SK-N-SH treated with all-trans-retinoic acid at 6 μM for 48 hours (cell line): Measurements from ENCODE around the gene PLXND1.
"Not testable (repeated sequence)": the region's sequence is repeated elsewhere in the genome, so short reads cannot be mapped to it uniquely, and the experiment has no call there.

ENCODE experiments used
- ATAC-seq: fragments of 200-7000 bp; cut with Tn5 transposase; 3 replicates; pipeline ENCODE4 v1.9.1; 2020; ENCODE audit warnings: mild to moderate bottlenecking, moderate library complexity
- ARNTL ChIP-seq: fragments of 450-650 bp; formaldehyde crosslinking; IDR thresholded peaks from 2 replicates; pipeline ENCODE4 v1.5.0; 2020; ENCODE audit warnings: low read depth, mild to moderate bottlenecking, moderate library complexity, borderline replicate concordance
- CREB5 ChIP-seq: fragments of 250-450 bp; sonication (Bioruptor Pico); IDR thresholded peaks from 2 replicates; pipeline ENCODE4 v1.5.1; 2020; ENCODE audit warnings: low read depth, mild to moderate bottlenecking, moderate library complexity
- CSDC2 ChIP-seq: fragments of 250-450 bp; sonication (Bioruptor Pico); IDR thresholded peaks from 2 replicates; pipeline ENCODE4 v1.5.0; 2020; ENCODE audit warnings: mild to moderate bottlenecking, moderate library complexity
- CSRNP3 ChIP-seq: fragments of 250-450 bp; sonication (Bioruptor Pico); IDR thresholded peaks from 2 replicates; pipeline ENCODE4 v1.5.1; 2021; ENCODE audit warnings: mild to moderate bottlenecking, moderate library complexity
- ESRRG ChIP-seq: fragments of 250-450 bp; sonication (Bioruptor Pico); IDR thresholded peaks from 2 replicates; pipeline ENCODE4 v1.6.1; 2021; ENCODE audit warnings: mild to moderate bottlenecking
- GLIS3 ChIP-seq: fragments of 250-450 bp; sonication (Bioruptor Pico); IDR thresholded peaks from 2 replicates; pipeline ENCODE4 v1.5.0; 2020; ENCODE audit warnings: mild to moderate bottlenecking, moderate library complexity
- ISL1 ChIP-seq: fragments of 250-450 bp; sonication (Bioruptor Pico); IDR thresholded peaks from 2 replicates; pipeline ENCODE4 v2.1.2; 2022; ENCODE audit warnings: mild to moderate bottlenecking, moderate library complexity
- OSR1 ChIP-seq: fragments of 250-450 bp; sonication (Bioruptor Pico); IDR thresholded peaks from 2 replicates; pipeline ENCODE4 v1.8.0; 2022; ENCODE audit warnings: moderate library complexity, mild to moderate bottlenecking, inconsistent platforms
- PATZ1 ChIP-seq: fragments of 250-450 bp; sonication (Bioruptor Pico); IDR thresholded peaks from 2 replicates; pipeline ENCODE4 v1.8.0; 2020; ENCODE audit warnings: mild to moderate bottlenecking, moderate library complexity, borderline replicate concordance
- POU6F1 ChIP-seq: fragments of 250-450 bp; sonication (Bioruptor Pico); IDR thresholded peaks from 2 replicates; pipeline ENCODE4 v1.8.0; 2021; ENCODE audit warnings: low read depth, mild to moderate bottlenecking, moderate library complexity, borderline replicate concordance
- SNAI2 ChIP-seq: fragments of 250-450 bp; sonication (Bioruptor Pico); IDR thresholded peaks from 2 replicates; pipeline ENCODE4 v1.5.0; 2020; ENCODE audit warnings: mild to moderate bottlenecking, moderate library complexity
- TCF4 ChIP-seq: fragments of 250-450 bp; sonication (Bioruptor Pico); IDR thresholded peaks from 2 replicates; pipeline ENCODE4 v1.8.0; 2021; ENCODE audit warnings: mild to moderate bottlenecking, moderate library complexity, borderline replicate concordance
- TOX ChIP-seq: fragments of 250-450 bp; sonication (Bioruptor Pico); IDR thresholded peaks from 2 replicates; pipeline ENCODE4 v1.8.0; 2021; ENCODE audit warnings: mild to moderate bottlenecking, moderate library complexity, borderline replicate concordance
- TSHZ2 ChIP-seq: fragments of 250-450 bp; sonication (Bioruptor Pico); IDR thresholded peaks from 2 replicates; pipeline ENCODE4 v1.5.0; 2020; ENCODE audit warnings: mild to moderate bottlenecking, moderate library complexity
- ZC3H10 ChIP-seq: fragments of 250-450 bp; sonication (Bioruptor Pico); IDR thresholded peaks from 2 replicates; pipeline ENCODE4 v1.5.1; 2021; ENCODE audit warnings: mild to moderate bottlenecking, moderate library complexity
- ZFP3 ChIP-seq: fragments of 250-450 bp; sonication (Bioruptor Pico); IDR thresholded peaks from 2 replicates; pipeline ENCODE4 v1.5.0; 2020; ENCODE audit warnings: mild to moderate bottlenecking, moderate library complexity
- ZFP30 ChIP-seq: fragments of 450-650 bp; formaldehyde crosslinking; IDR thresholded peaks from 2 replicates; pipeline ENCODE4 v1.5.0; 2022; ENCODE audit warnings: mild to moderate bottlenecking, moderate library complexity
- ZNF565 ChIP-seq: fragments of 450-650 bp; formaldehyde crosslinking; conservative IDR thresholded peaks from 2 replicates; pipeline ENCODE4 v1.5.0; 2020; ENCODE audit warnings: low read depth, mild to moderate bottlenecking, moderate library complexity
- ZNF70 ChIP-seq: fragments of 450-650 bp; formaldehyde crosslinking; IDR thresholded peaks from 2 replicates; pipeline ENCODE4 v1.5.0; 2020; ENCODE audit warnings: mild to moderate bottlenecking, moderate library complexity
- ZNF8 ChIP-seq: fragments of 450-650 bp; formaldehyde crosslinking; IDR thresholded peaks from 2 replicates; pipeline ENCODE4 v1.5.0; 2020; ENCODE audit warnings: mild to moderate bottlenecking, moderate library complexity

PLXND1 gene

GRCh38 chr3:129519896-129520715, 86.4 kb downstream of the PLXND1 start:
- ATAC-seq: no peak
- TF ChIP-seq ISL1 (CRISPR knock-in tag): no peak
- no peak for TF ChIP-seq OSR1 (CRISPR knock-in tag)
- TF ChIP-seq CSDC2 (CRISPR knock-in tag): no peak
- no peak for TF ChIP-seq TOX (CRISPR knock-in tag)
- no peak for TF ChIP-seq TCF4
- no peak for TF ChIP-seq ZC3H10 (CRISPR knock-in tag)

- TF ChIP-seq GLIS3 (no peak), PATZ1 (CRISPR knock-in tag) (no peak)
- ATAC-seq: no peak
Observed at GRCh38 chr3:129519449-129519848, 87.0 kb downstream of the PLXND1 start.

GRCh38 chr3:129518581-129518980, 87.9 kb downstream of the PLXND1 start:
- TF ChIP-seq ISL1 (CRISPR knock-in tag) (no peak), ZC3H10 (CRISPR knock-in tag) (no peak), TCF4 (no peak), ARNTL (CRISPR knock-in tag) (no peak)
- no peak for ATAC-seq

GRCh38 chr3:129518038-129518561, 88.4 kb downstream of the PLXND1 start:
- TF ChIP-seq ZNF70 (CRISPR knock-in tag) (no peak), TOX (CRISPR knock-in tag) (no peak), ZC3H10 (CRISPR knock-in tag) (no peak), ZFP30 (CRISPR knock-in tag) (no peak)
- ATAC-seq: no peak

GRCh38 chr3:129517516-129517915, 89.0 kb downstream of the PLXND1 start:
- ATAC-seq: no peak
- TF ChIP-seq POU6F1 (CRISPR knock-in tag) (no peak), CREB5 (CRISPR knock-in tag) (no peak), TOX (CRISPR knock-in tag) (no peak), CSRNP3 (no peak), ZFP3 (CRISPR knock-in tag) (no peak), GLIS3 (no peak), ZNF565 (CRISPR knock-in tag) (no peak), ZNF8 (CRISPR knock-in tag) (no peak), SNAI2 (CRISPR knock-in tag) (no peak), TSHZ2 (CRISPR knock-in tag) (no peak), ESRRG (CRISPR knock-in tag) (no peak), ZFP30 (CRISPR knock-in tag) (no peak), ISL1 (CRISPR knock-in tag) (no peak)

- not testable (repeated sequence) for ATAC-seq
Observed at GRCh38 chr3:129515821-129516432, 90.5 kb downstream of the PLXND1 start.

GRCh38 chr3:129515108-129515820, 91.2 kb downstream of the PLXND1 start:
- not testable (repeated sequence) for ATAC-seq
